GM23248 (cell line): ENCODE data around the gene PRR29.

Experiments used
- EZH2 ChIP-seq: fragments of 200-600 bp; sonication (generic); IDR thresholded peaks from 2 replicates; pipeline ENCODE4 v1.6.1; 2018; ENCODE audit warnings: antibody characterized with exemption, mild to moderate bottlenecking; ENCODE audit not compliant: insufficient read depth, poor library complexity, severe bottlenecking
- EZH2phosphoT487 ChIP-seq: fragments of 200-600 bp; sonication (generic); IDR thresholded peaks from 2 replicates; pipeline ENCODE4 v1.6.1; 2018; ENCODE audit warnings: antibody characterized with exemption, moderate library complexity, mild to moderate bottlenecking, low read depth; ENCODE audit not compliant: insufficient read depth

DNA sequence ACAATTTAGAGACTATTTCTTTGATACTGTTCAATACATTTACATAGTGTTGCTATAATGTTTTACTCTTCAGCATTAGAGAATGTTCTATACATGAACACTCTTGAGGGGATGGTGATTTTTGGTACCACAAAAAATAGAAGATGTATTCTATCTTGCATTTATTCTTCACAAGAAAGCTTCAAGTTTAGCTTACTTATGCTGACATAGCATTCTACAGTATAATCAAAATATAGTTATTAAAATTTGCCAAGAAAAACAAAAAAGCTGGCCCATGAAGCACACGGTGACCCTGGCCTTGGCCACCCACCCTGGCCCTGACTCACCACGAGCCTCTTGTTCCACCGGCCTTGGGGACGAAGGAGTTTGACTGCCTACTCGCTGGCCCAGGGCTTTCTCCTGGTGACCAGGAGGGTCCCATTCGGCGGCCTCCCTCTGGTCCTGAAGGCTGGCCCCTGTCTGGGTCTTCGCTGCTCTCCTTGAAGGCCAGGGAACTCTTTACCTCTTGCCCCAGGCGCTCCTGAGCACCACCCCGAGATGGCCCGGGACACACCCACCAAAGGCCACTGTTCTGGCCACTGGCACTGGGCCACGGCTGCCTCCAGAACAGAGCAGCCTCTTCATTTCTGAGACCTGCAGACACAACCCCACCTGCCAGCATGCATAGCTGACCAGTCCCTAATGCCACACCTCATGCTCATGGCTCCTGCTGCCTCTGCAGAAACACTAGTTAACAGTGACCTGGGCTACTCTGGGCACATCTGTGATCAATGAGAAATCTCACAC lies 44.7 kb downstream of the PRR29 start:
- no peak for TF ChIP-seq EZH2
- TF ChIP-seq EZH2phosphoT487, result no peak
